CD4-positive, alpha-beta T cell treated with Interleukin-2 at 100 ng/mL for 4 hours (primary cell): ENCODE measurements around the gene BORCS6.

Source experiments
- DNase-seq: peaks from one replicate; pipeline ENCODE4 v3.0.0-alpha.2; 2020; ENCODE audit warnings: low spot score

BORCS6 gene

DNA sequence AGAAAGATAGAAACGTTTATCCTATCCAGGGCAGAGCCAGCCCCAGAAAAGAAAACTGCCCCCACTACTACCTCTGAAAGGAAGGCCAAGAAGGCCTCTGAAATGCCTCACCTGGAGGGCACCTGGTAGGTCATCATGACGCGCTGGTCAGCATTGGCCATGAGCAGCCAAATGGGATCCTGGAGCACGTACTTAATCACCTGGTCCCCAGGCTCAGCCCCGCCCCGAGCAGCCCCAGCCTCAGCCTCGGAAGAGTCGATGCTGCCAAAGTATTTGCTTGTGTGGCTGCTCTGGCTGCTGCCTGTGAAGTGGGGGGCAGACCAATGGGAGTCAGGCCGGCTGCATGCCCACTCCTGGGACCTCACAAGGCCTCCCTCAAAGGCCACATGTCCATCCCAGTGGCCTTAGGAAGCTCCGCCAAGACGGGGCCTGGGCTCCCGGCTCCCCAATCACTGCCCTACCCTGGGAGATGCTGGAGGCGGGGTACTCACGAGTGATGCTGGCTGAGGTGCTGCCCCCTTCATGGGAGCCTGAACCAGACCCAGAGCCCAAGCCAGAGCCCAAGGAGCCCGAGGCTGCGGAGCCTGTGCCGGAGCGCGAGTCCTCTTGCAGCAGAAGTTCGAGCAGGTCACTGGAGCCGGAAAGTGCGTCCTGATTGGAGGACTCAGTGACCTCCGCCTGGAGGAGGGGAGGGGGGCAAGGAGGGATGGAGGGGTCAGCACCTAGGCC, 47.7 kb downstream of the BORCS6 start:
- DNase-seq: no peak

DNA sequence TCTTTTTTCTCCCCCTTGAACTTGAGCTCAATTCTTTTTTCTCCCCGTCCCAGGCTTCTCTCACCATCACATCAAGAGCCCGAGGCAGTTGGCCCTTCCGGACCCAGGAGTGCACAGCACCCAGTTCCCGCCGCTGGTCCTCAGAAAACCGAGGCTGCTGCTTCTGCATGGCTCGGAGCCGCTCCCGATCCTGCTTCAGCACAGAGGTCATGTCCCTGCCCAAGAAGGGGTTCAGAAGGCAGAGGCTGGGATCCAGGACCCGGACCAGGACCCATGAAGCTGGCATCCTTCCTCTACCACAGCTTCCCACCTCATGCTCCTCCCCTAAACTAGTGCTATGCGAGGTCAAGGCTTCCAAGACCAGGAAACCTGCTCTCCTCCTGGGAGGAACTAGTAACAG, 48.2 kb downstream of the BORCS6 start:
- DNase-seq: no peak

DNA sequence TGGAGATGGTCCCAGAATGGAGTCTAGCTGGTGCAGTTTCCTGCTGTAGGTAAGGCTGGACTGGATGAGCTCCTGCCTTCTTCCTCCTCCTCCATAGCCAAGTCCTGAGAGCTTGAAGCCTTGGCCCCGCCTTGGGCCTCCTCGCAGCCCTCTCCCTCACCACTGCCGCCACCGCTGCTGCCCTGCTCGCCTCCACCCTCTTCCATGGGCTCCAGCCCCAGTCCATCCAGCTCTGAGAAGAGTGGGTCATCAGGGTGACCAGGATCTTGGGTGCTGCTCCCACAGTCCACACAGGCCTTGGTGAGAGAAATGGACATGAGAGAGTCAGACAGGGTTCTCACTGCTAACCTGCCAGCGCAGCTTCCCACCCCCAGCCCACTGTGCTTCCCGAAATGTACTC, 48.9 kb downstream of the BORCS6 start:
- DNase-seq: no peak

GRCh38 chr17:8140065-8141029, 49.6 kb downstream of the BORCS6 start:
- no peak for DNase-seq

GRCh38 chr17:8138672-8139371, 51.2 kb downstream of the BORCS6 start:
- DNase-seq: peak; percentile 96

DNA sequence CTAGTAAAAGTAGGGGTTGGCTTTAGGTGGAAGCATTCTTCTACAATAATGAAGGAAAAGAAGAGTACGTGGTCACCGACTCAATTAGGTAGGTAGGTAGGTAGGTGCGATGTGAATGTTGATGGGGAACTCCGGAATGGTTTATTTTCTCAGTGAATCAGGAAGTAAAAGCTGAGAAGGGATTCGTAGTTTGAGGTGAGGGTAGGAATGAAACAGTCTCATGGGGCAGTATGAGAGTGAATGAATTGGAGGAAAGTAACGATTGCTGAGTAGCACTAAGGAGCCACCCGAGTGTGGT, 51.7 kb downstream of the BORCS6 start:
- no peak for DNase-seq
